HG03457 (cell line): ENCODE data around the gene ARHGAP23.
"Not testable (repeated sequence)": the region's sequence is repeated elsewhere in the genome, so short reads cannot be mapped to it uniquely, and the experiment has no call there.

ENCODE experiments used
- ATAC-seq: cut with Tn5 transposase; IDR thresholded peaks from one replicate; pipeline ENCODE4 v1.9.1; 2021; ENCODE audit warnings: moderate number of reproducible peaks; ENCODE audit not compliant: unreplicated experiment

The ARHGAP23 gene

GRCh38 chr17:38510421-38511149 lies 82.3 kb downstream of the ARHGAP23 start:
- no peak for ATAC-seq

- no peak for ATAC-seq
These were observed 83.2 kb downstream of the ARHGAP23 start for GRCh38 chr17:38511150-38512108.

GRCh38 chr17:38512473-38513058 lies 84.3 kb downstream of the ARHGAP23 start:
- no peak for ATAC-seq

GRCh38 chr17:38526526-38526925 lies 98.3 kb downstream of the ARHGAP23 start:
- not testable (repeated sequence) for ATAC-seq

- ATAC-seq = not testable (repeated sequence)
These were observed 99.9 kb downstream of the ARHGAP23 start for GRCh38 chr17:38528141-38528540.

GRCh38 chr17:38530856-38531255 lies 102.6 kb downstream of the ARHGAP23 start:
- ATAC-seq = not testable (repeated sequence)

- ATAC-seq = not testable (repeated sequence)
These were observed 103.5 kb downstream of the ARHGAP23 start for GRCh38 chr17:38531761-38532160.

GRCh38 chr17:38532451-38532850 lies 104.2 kb downstream of the ARHGAP23 start:
- ATAC-seq = no peak

- no peak for ATAC-seq
These were observed 105.0 kb downstream of the ARHGAP23 start for GRCh38 chr17:38533241-38533640.

- ATAC-seq = no peak
These were observed 105.7 kb downstream of the ARHGAP23 start for GRCh38 chr17:38533866-38534497.

- ATAC-seq = no peak
These were observed 106.2 kb downstream of the ARHGAP23 start for GRCh38 chr17:38534498-38534885.

GRCh38 chr17:38535886-38536285 lies 107.6 kb downstream of the ARHGAP23 start:
- ATAC-seq = no peak

GRCh38 chr17:38536661-38537060 lies 108.4 kb downstream of the ARHGAP23 start:
- no peak for ATAC-seq

GRCh38 chr17:38538906-38539305 lies 110.6 kb downstream of the ARHGAP23 start:
- ATAC-seq = no peak

GRCh38 chr17:38539386-38539785 lies 111.1 kb downstream of the ARHGAP23 start:
- no peak for ATAC-seq

GRCh38 chr17:38540514-38541045 lies 112.3 kb downstream of the ARHGAP23 start:
- ATAC-seq = no peak

GRCh38 chr17:38541281-38541680 lies 113.0 kb downstream of the ARHGAP23 start:
- ATAC-seq = no peak

GRCh38 chr17:38542286-38542685 lies 114.0 kb downstream of the ARHGAP23 start:
- ATAC-seq = no peak

GRCh38 chr17:38543403-38544174 lies 115.3 kb downstream of the ARHGAP23 start:
- no peak for ATAC-seq
